IPS-11a (cell line): ENCODE data around the gene GUF1.
A peak's percentile ranks its signal among the peaks of the same experiment; 100 is the strongest.
"Not testable (repeated sequence)": the region's sequence is repeated elsewhere in the genome, so short reads cannot be mapped to it uniquely, and the experiment has no call there.

Source experiments
- H3K4me3 ChIP-seq: one replicate; pipeline ENCODE4 v1.5.1; 2013; ENCODE audit warnings: low read depth, low read length, control low read depth

Gene GUF1

GRCh38 chr4:44700427-44700826, 22.2 kb downstream of the GUF1 start:
- H3K4me3 ChIP-seq, result no peak overlapping the region

DNA sequence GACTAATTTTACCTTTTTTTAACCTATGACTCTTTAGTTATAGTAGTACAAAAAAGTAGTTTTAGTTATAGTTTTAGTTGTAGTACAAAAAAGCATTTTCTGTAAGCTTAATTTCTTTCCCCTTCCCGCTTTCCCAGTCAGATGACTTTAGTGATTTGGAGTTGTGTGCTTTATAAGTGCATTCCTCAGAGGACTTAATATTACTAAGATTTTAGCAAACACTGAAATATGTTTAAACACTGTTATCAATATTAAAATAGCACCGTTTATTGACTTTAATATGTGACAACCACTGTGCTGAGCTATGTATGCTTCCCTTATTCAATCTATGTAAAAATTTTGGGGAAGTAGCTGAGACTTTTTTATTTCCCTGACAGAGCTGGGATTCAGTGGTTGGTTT, 22.8 kb downstream of the GUF1 start:
- H3K4me3 ChIP-seq, result no peak overlapping the region

- no peak overlapping the region for H3K4me3 ChIP-seq
Measured at GRCh38 chr4:44704673-44705072, 26.5 kb downstream of the GUF1 start.

DNA sequence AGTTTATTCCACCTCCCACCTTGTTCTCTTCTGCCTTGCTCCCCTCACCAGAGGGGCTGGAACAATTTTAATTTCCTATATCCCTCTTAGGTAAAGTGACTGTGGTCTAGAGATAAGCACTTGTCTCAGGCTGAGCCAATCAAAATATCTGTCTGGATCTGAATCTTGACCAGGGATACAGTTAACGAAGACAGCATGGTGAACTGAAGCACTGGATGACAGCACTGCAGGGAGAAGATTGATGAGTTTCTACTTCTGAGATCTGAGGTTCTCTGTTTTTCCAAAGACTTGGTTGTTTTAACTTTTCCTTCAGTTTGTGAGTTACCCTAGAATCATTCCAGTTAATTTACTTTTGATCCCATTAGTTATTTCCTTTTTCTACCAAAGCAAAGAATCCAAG, 34.9 kb downstream of the GUF1 start:
- H3K4me3 ChIP-seq, result no peak overlapping the region

DNA sequence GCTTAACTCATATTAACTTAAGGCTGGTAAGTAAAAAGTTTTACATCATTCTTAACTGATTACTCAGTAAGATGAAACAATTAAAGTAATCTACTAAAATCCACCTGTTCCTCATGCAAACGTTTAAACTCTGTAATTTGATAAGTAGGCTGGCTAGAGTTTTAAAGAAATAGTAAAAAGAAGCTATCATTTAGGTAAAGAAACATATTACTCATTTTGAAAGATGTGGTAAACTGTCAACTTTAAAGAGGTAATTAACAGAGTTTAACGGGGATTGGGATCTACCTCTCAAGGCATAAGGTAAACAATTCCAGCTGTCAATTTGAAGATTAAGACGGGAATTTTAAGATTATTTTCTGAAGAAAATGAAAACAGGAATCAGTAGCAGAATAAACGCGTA, 38.4 kb downstream of the GUF1 start:
- H3K4me3 ChIP-seq, result no peak overlapping the region

DNA sequence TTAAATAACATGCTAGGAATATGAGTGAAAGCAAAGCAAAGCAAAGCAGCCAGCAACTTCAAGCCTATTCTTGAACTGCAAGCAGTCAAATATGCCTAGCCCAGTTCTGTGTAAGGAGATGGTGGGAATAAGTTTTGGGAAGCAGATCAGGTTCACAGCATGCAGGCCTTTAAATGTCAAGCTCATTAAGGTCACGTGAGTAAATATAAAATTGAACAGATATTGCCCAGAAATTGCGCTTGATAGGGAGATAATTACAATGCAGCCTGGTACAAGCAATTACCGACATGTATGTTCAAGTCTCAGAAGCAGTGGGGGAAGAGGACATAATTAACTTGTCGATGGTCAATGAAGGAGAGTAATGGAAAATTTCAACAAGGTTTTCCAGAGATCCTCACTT, 42.2 kb downstream of the GUF1 start:
- H3K4me3 ChIP-seq, result no peak overlapping the region

DNA sequence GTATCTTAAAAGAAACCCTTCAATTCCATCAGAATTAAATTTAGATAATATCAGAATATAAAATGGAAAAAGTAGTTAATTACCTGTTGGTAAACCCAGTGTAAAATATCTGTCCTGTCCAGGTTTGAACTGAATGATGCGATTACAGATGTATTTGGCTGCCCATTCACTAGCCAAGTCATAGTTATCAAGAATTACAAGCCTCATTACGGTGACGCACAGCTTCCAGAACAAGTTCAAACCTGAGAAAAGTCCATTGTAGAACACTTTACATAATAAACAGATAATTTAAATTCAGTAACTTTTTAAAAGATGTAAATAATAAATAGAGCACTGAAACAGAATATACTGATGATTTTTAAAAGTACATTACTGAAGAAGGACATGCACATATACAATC, 43.8 kb downstream of the GUF1 start:
- H3K4me3 ChIP-seq, result no peak overlapping the region

GRCh38 chr4:44725166-44725565, 46.9 kb downstream of the GUF1 start:
- H3K4me3 ChIP-seq, result peak overlapping the region; percentile 68

DNA sequence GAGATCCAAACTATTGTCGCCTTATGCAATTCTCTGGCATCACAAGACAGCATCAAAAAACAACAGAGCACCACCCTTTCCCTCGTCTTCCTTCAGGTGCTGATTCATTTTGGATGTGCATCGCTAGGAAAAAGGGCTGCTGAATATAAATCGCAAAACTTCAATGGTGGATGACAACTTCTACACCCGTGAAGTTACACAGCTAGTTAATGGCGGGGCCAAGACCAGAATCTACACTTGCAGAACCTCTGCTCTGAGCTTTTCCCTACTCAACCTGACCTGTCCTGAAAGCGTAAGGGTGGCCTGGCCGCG, 47.5 kb downstream of the GUF1 start:
- H3K4me3 ChIP-seq, result peak overlapping the region; percentile 68

DNA sequence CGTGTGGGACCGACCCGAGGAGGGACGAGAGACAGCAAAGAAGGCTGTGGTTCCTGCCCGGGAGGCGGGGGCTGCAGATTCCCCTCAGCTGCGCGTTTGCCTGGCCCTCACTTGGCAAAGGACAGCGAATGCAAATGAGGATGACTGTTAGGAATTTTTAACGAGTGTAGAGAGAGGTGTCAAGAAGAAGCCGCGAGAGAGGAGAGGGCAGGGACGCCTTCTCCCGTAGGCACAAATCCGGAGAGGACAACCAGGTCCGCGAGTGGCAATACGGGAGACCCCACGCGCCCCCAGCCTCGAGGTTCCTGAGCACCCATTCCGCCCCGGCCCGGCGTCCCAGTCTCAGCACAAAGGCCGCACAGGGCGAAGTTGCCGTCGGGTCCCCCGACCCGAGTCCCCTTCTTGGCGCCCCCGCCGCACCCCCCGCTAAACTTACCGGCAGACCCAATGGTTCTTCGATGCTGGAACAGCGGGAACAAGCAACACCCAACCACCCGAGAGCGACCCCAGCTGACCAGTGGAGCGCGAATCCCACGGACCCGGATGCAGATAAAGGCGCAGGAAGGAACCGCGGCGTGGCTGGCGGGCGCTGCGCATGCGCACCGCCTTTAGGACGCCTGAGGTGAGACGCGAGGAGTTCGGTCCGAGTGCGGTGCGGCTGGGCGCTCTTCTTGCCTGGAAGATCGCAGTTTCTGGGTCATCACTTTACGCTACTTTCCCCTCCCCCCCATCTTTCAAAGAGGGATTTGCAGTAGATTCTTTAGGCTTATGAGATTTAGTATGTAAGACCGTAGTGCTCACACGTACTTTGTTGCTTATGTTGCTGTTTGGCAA, 48.0 kb downstream of the GUF1 start, which contains the start of gene GNPDA2:
GNPDA2 (minus strand) TSS at position 519 of the 834 bp plus-strand sequence. CDS start 4,349 bp downstream, outside the sequence.
- peak within 1 kb of the TSS; percentile 68 for H3K4me3 ChIP-seq

GRCh38 chr4:44727471-44727870, 49.3 kb downstream of the GUF1 start:
- H3K4me3 ChIP-seq, result no peak overlapping the region

- H3K4me3 ChIP-seq, result not testable (repeated sequence)
Measured at GRCh38 chr4:44728694-44729093, 50.5 kb downstream of the GUF1 start.

GRCh38 chr4:44736900-44737299, 58.7 kb downstream of the GUF1 start:
- no peak overlapping the region for H3K4me3 ChIP-seq

DNA sequence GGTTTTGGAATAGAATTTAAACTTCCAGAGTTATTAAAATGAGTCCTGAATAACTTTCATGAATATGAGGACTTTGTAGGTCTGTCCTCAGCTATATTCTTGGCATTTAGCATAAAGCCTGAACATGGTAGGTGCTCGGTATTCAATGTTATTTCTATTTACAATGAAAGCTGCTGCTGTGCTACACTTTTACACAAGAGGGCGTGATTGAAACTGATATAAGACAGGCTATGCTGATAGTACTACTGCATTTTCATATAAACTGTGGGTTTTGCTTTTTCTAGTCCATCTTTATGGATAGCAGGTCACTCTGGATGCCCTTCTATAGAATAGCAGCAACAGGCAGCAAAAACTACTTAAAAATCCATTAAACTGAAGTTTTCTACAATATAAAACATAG, 60.4 kb downstream of the GUF1 start:
- no peak overlapping the region for H3K4me3 ChIP-seq

- H3K4me3 ChIP-seq, result no peak overlapping the region
Measured at GRCh38 chr4:44740201-44740600, 62.0 kb downstream of the GUF1 start.
